WERI-Rb-1 (cell line): Measurements from ENCODE around the gene MAP4.

Source experiments
- DNase-seq: peaks from one replicate; pipeline ENCODE4 v3.0.0-alpha.2; 2020
- H3K27ac ChIP-seq: fragments of 250-450 bp; sonication (Bioruptor Pico); 2 replicates; pipeline ENCODE4 v1.5.1; 2020; ENCODE audit warnings: mild to moderate bottlenecking, moderate library complexity
- H3K27me3 ChIP-seq: fragments of 250-450 bp; sonication (Bioruptor Pico); 2 replicates; pipeline ENCODE4 v1.5.1; 2021; ENCODE audit warnings: mild to moderate bottlenecking, low read depth, moderate library complexity; ENCODE audit not compliant: insufficient read depth, severe bottlenecking
- H3K36me3 ChIP-seq: fragments of 250-450 bp; sonication (Bioruptor Pico); 2 replicates; pipeline ENCODE4 v1.5.1; 2020; ENCODE audit warnings: mild to moderate bottlenecking, moderate library complexity
- H3K4me3 ChIP-seq: 2 replicates; pipeline ENCODE4 v1.5.1; 2011; ENCODE audit warnings: low read depth, mild to moderate bottlenecking, control low read depth, low read length
- H3K9me3 ChIP-seq: fragments of 250-450 bp; sonication (Bioruptor Pico); 2 replicates; pipeline ENCODE4 v1.5.1; 2021; ENCODE audit warnings: mild to moderate bottlenecking, moderate library complexity; ENCODE audit not compliant: severe bottlenecking
- CTCF ChIP-seq: IDR thresholded peaks from 2 replicates; pipeline ENCODE4 v1.5.1; 2011; ENCODE audit warnings: low read depth, mild to moderate bottlenecking, control low read depth, inconsistent platforms, low read length

Gene MAP4

GRCh38 chr3:47863391-47864128 is 152.7 kb downstream of the MAP4 start:
- H3K27ac ChIP-seq, result no peak overlapping the region
- no peak for TF ChIP-seq CTCF
- no peaks in the 10 kb centered on the region for H3K27me3 ChIP-seq
- peaks cover 22% of the 10 kb centered on the region for H3K36me3 ChIP-seq
- H3K9me3 ChIP-seq, result no peaks in the 10 kb centered on the region
- no peak overlapping the region for H3K4me3 ChIP-seq
- no peak for DNase-seq

- no peak for TF ChIP-seq CTCF
- no peak overlapping the region for H3K4me3 ChIP-seq
Measured at GRCh38 chr3:47859956-47860605, 156.1 kb downstream of the MAP4 start.

GRCh38 chr3:47857151-47857550 is 159.1 kb downstream of the MAP4 start:
- H3K27me3 ChIP-seq, result no peaks in the 10 kb centered on the region
- peaks cover 41% of the 10 kb centered on the region for H3K36me3 ChIP-seq
- no peak for DNase-seq
- no peak overlapping the region for H3K4me3 ChIP-seq
- no peak overlapping the region for H3K27ac ChIP-seq
- no peaks in the 10 kb centered on the region for H3K9me3 ChIP-seq
- TF ChIP-seq CTCF, result no peak

More at GRCh38 chr3:47859956-47860605, 156.1 kb downstream of the MAP4 start:
- DNase-seq, result no peak
- no peaks in the 10 kb centered on the region for H3K9me3 ChIP-seq
- no peak overlapping the region for H3K27ac ChIP-seq
- peaks cover 24% of the 10 kb centered on the region for H3K36me3 ChIP-seq
- no peaks in the 10 kb centered on the region for H3K27me3 ChIP-seq

- Histone ChIP-seq H3K36me3 (peaks cover 45% of the 10 kb centered on the region), H3K27ac (no peak overlapping the region), H3K4me3 (no peak overlapping the region), H3K9me3 (no peaks in the 10 kb centered on the region), H3K27me3 (no peaks in the 10 kb centered on the region)
- no peak for TF ChIP-seq CTCF
- DNase-seq, result no peak
Measured at GRCh38 chr3:47856669-47857068, 159.5 kb downstream of the MAP4 start.

- Histone ChIP-seq H3K9me3 (no peaks in the 10 kb centered on the region), H3K27me3 (no peaks in the 10 kb centered on the region), H3K36me3 (peaks cover 55% of the 10 kb centered on the region), H3K27ac (no peak overlapping the region), H3K4me3 (no peak overlapping the region)
- DNase-seq, result no peak
- no peak for TF ChIP-seq CTCF
Measured at GRCh38 chr3:47855461-47856383, 160.5 kb downstream of the MAP4 start.
